K562 (cell line): Measurements from ENCODE around the gene ZNHIT2. TPM values are rescaled to one million over a fixed set of nuclear protein-coding genes. Genes with fewer than 3 reads are reported as not detected.

Source experiments
- CHD2 ChIP-seq: IDR thresholded peaks from 2 replicates; pipeline ENCODE4 v1.6.1; 2011; ENCODE audit warnings: low read depth, low read length
- ETV5 ChIP-seq: sonication (generic); formaldehyde crosslinking; IDR thresholded peaks from 2 replicates; pipeline ENCODE4 v1.4.0; 2020; ENCODE audit warnings: low read depth, mild to moderate bottlenecking, missing genetic modification reagents
- GTF2F1 ChIP-seq: IDR thresholded peaks from 2 replicates; pipeline ENCODE4 v1.6.1; 2011; ENCODE audit warnings: low read depth, low read length, improper control_type of control experiment
- MXD1 ChIP-seq: fragments of 250-450 bp; sonication (Bioruptor Pico); IDR thresholded peaks from 2 replicates; pipeline ENCODE4 v1.8.0; 2021; ENCODE audit warnings: borderline replicate concordance, mild to moderate bottlenecking, moderate library complexity; ENCODE audit not compliant: poor library complexity, severe bottlenecking
- PML ChIP-seq: IDR thresholded peaks from 2 replicates; pipeline ENCODE4 v1.6.1; 2012; ENCODE audit warnings: low read length, inconsistent platforms
- RBM15 ChIP-seq: fragments of 200-400 bp; formaldehyde crosslinking; IDR thresholded peaks from 2 replicates; pipeline ENCODE4 v1.6.1; 2018; ENCODE audit warnings: mild to moderate bottlenecking, low read length, moderate library complexity; ENCODE audit not compliant: insufficient read depth
- TFE3 ChIP-seq: fragments of 450-650 bp; formaldehyde crosslinking; IDR thresholded peaks from 2 replicates; pipeline ENCODE4 v1.4.0; 2020; ENCODE audit warnings: mild to moderate bottlenecking, mixed read lengths
- TGIF2 ChIP-seq: sonication (generic); formaldehyde crosslinking; IDR thresholded peaks from 2 replicates; pipeline ENCODE4 v1.8.1; 2022; ENCODE audit warnings: mild to moderate bottlenecking, missing genetic modification reagents, moderate library complexity
- ZBTB33 ChIP-seq: sonication (generic); formaldehyde crosslinking; IDR thresholded peaks from 2 replicates; pipeline ENCODE4 v1.8.1; 2023; ENCODE audit warnings: mild to moderate bottlenecking, missing genetic modification reagents
- ZBTB40 ChIP-seq, 2 experiments: fragments of 450-650 bp in 1 of 2; sonication (generic) in 1 of 2; formaldehyde crosslinking in 1 of 2; IDR thresholded peaks; 2 replicates each; pipeline versions ENCODE4 v1.7.1 to v1.9.0; 2016 to 2022; ENCODE audit warnings: inconsistent platforms in 1 of 2, mild to moderate bottlenecking in 1 of 2, missing genetic modification reagents in 1 of 2
- ZNF384 ChIP-seq: IDR thresholded peaks from 2 replicates; pipeline ENCODE4 v1.6.1; 2012; ENCODE audit warnings: low read depth, low read length, improper control_type of control experiment
- ZZZ3 ChIP-seq: fragments of 450-650 bp; IDR thresholded peaks from 2 replicates; pipeline ENCODE4 v1.6.1; 2016; ENCODE audit warnings: antibody characterized with exemption, mild to moderate bottlenecking, moderate library complexity
- polyA plus RNA-seq, 8 experiments: library from polyadenylated mRNA; depleted of rRNA in 4 of 8; stranded (reverse) in 5 of 8; unstranded in 3 of 8; fragments of >200 nt; fragmentation: Nextera tagmentation in 2 of 8; fragmentation: Illumina TruSeq in 1 of 8; extraction: Ambion mirVana in 2 of 8; extraction: Trizol in 1 of 8; gene quantifications; 2 replicates each; pipeline versions ENCODE4 v1.2.1 to v1.2.3, GENCODE V29; 2011 to 2014; ENCODE audit warnings: inconsistent platforms in 1 of 8, missing spikeins in 1 of 8
- total RNA-seq, 7 experiments: library from RNA; depleted of rRNA in 6 of 7; stranded (reverse); fragments of >200 nt in 6 of 7; fragmentation: Illumina TruSeq in 2 of 7; extraction: Trizol in 2 of 7; gene quantifications; 2 replicates each; pipeline versions ENCODE4 v1.2.1 to v1.2.3, GENCODE V29; 2011 to 2021; ENCODE audit warnings: low replicate concordance in 1 of 7

ZNHIT2 gene
- total and polyA plus RNA-seq, 9 of the 15 experiments (the other 6 are each of a cell fraction or from before 2014, with no cell fraction given): 0.08 to 39.0 (median 2.5) TPM

GRCh38 chr11:65117206-65118096, at the start of gene ZNHIT2 (continued):
- no peak for TF ChIP-seq TFE3 (CRISPR knock-in tag)
- peak; percentile 67; the same call in 1 of the 2 replicates for TF ChIP-seq TGIF2
- TF ChIP-seq MXD1 (CRISPR knock-in tag): peak; percentile 56
- TF ChIP-seq RBM15: 0 out of 2 replicates have a peak, but pooled peaks have one; percentile 70
- TF ChIP-seq GTF2F1: 0 out of 2 replicates have a peak, but pooled peaks have one; percentile 56
- no peak for TF ChIP-seq ZZZ3
- peak; percentile 98 for TF ChIP-seq ZBTB40 (IDR thresholded peaks at IDR 0.05)
- TF ChIP-seq ZBTB40 (CRISPR knock-in tag; IDR thresholded peaks at IDR 0.05): no peak
- TF ChIP-seq PML: peak; percentile 45; the same call in 1 of the 2 replicates
- TF ChIP-seq ETV5 (CRISPR knock-in tag): peak; percentile 68; the same call in 1 of the 2 replicates
- TF ChIP-seq ZNF384: peak; percentile 83
- TF ChIP-seq CHD2: peak; percentile 40; the same call in 1 of the 2 replicates
- TF ChIP-seq ZBTB33 (CRISPR knock-in tag): 0 out of 2 replicates have a peak, but pooled peaks have one; percentile 27
